ENCODE results near the gene RAB11B. TPM values are rescaled to one million over a fixed set of nuclear protein-coding genes. Genes with fewer than 3 reads are reported as not detected.

RAB11B gene
- total RNA-seq, 1 experiment from 2014 or later, result 29.7 TPM

DNA sequence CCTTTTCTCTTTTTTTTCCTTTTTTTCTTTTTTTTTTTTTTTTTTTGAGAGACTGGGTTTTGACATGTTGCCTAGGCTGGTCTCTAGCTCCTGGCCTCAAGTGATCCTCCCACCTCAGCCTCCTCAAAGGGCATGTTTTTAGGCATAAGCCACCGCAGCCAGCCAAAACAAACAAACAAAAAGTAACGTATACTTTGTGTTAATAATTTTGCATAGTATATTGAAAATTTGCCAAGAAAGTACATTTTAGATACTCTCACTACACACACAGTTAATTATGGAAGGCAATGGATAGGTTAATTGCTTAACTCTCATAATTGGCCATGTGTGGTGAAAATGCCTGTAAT, 1.6 kb upstream of the RAB11B start:
- Histone ChIP-seq H3K4me3 (ENCODE audit: low read length) (no peak overlapping the region; the same call in 1 of the 2 replicates), H3F3A (ENCODE audit: low read length, unreplicated experiment) (peaks cover 4% of the 10 kb centered on the region), H3K4me2 (ENCODE audit: low read length) (peak overlapping the region; percentile 47), H3K27me3 (ENCODE audit: low read length) (no peaks in the 10 kb centered on the region), H3K36me3 (ENCODE audit: low read depth, low read length) (no peaks in the 10 kb centered on the region), H3K4me1 (ENCODE audit: insufficient read depth, low read length) (peaks cover 31% of the 10 kb centered on the region), H2AFZ (ENCODE audit: low read length) (no peak overlapping the region), H3K9me3 (ENCODE audit: low read length) (no peaks in the 10 kb centered on the region), H3K9me2 (replicated peaks; ENCODE audit: low read length) (no peaks in the 10 kb centered on the region), H3K27ac (ENCODE audit: low read length) (peak overlapping the region; percentile 91), H4K20me1 (ENCODE audit: low read length) (peaks cover 20% of the 10 kb centered on the region), H3K79me2 (ENCODE audit: low read length) (peaks cover 28% of the 10 kb centered on the region), H3K9ac (ENCODE audit: low read length) (peak overlapping the region; percentile 61)
- BruUV-seq (replicated peaks), result no TSS peak
- TF ChIP-seq, protein P1, sequence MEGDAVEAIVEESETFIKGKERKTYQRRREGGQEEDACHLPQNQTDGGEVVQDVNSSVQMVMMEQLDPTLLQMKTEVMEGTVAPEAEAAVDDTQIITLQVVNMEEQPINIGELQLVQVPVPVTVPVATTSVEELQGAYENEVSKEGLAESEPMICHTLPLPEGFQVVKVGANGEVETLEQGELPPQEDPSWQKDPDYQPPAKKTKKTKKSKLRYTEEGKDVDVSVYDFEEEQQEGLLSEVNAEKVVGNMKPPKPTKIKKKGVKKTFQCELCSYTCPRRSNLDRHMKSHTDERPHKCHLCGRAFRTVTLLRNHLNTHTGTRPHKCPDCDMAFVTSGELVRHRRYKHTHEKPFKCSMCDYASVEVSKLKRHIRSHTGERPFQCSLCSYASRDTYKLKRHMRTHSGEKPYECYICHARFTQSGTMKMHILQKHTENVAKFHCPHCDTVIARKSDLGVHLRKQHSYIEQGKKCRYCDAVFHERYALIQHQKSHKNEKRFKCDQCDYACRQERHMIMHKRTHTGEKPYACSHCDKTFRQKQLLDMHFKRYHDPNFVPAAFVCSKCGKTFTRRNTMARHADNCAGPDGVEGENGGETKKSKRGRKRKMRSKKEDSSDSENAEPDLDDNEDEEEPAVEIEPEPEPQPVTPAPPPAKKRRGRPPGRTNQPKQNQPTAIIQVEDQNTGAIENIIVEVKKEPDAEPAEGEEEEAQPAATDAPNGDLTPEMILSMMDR (conservative IDR thresholded peaks at IDR 0.05; ENCODE audit: low read depth, low read length), result no peak
- no peak for TF ChIP-seq EZH2phosphoT487 (IDR thresholded peaks at IDR 0.05; ENCODE audit: borderline replicate concordance, low read length)
- TF ChIP-seq EZH2 (IDR thresholded peaks at IDR 0.05; ENCODE audit: low read length, unreplicated experiment), result no peak
- CTCF ChIA-PET, result interaction anchor here (0.5 to 0.6 kb wide), 2 partner anchors 47 to 416 kb away, joined by 5 to 7 read pairs; no protein-coding TSS in a partner anchor
- DNase-seq (no peak), ATAC-seq (no peak)
- POLR2A ChIA-PET (ENCODE audit: unreplicated experiment), result interaction anchor here (0.7 kb wide), 1 partner anchor 34 kb away, joined by 13 read pairs; no protein-coding TSS in a partner anchor
- intact Hi-C loops (cut with micrococcal nuclease), result no loop called here

- peak; percentile 97 for DNase-seq
- H3K36me3 ChIP-seq (ENCODE audit: low read depth, low read length), result no peaks in the 10 kb centered on the region
- peak overlapping the region; percentile 89 for H3K4me3 ChIP-seq (ENCODE audit: low read length)
- CTCF ChIA-PET, result interaction anchor here (0.6 to 1.0 kb wide), 3 partner anchors 34 to 56 kb away, joined by 7 to 12 read pairs (median 7); no protein-coding TSS in a partner anchor
- H3K4me2 ChIP-seq (ENCODE audit: low read length), result peak overlapping the region; percentile 96
- H3K9me2 ChIP-seq (replicated peaks; ENCODE audit: low read length), result no peaks in the 10 kb centered on the region
- peak overlapping the region; percentile 98 for H3K9ac ChIP-seq (ENCODE audit: low read length)
- H3K27me3 ChIP-seq (ENCODE audit: low read length), result no peaks in the 10 kb centered on the region
- H3K27ac ChIP-seq (ENCODE audit: low read length), result peak overlapping the region; percentile 94
- intact Hi-C loops (cut with micrococcal nuclease), result loop anchor here (1.0 to 2.0 kb wide), 3 partner anchors 28 to 70 kb away; no protein-coding TSS in a partner anchor
- H3F3A ChIP-seq (ENCODE audit: low read length, unreplicated experiment), result peaks cover 4% of the 10 kb centered on the region
- H2AFZ ChIP-seq (ENCODE audit: low read length), result peak overlapping the region; percentile 83; the same call in 1 of the 2 replicates
- POLR2A ChIA-PET (ENCODE audit: unreplicated experiment), result interaction anchor here (0.5 to 0.6 kb wide), 5 partner anchors 22 to 208 kb away, joined by 3 to 22 read pairs (median 4); no protein-coding TSS in a partner anchor
- peaks cover 43% of the 10 kb centered on the region for H3K79me2 ChIP-seq (ENCODE audit: low read length)
- no peaks in the 10 kb centered on the region for H3K9me3 ChIP-seq (ENCODE audit: low read length)
- peaks cover 39% of the 10 kb centered on the region for H3K4me1 ChIP-seq (ENCODE audit: insufficient read depth, low read length)
- TF ChIP-seq EZH2 (IDR thresholded peaks at IDR 0.05; ENCODE audit: low read length, unreplicated experiment), result no peak
- peak; percentile 61 for ATAC-seq
- BruUV-seq (replicated peaks), result no TSS peak
- H4K20me1 ChIP-seq (ENCODE audit: low read length), result peaks cover 26% of the 10 kb centered on the region
Measured at GRCh38 chr19:8390617-8390981, 439 bp downstream of the RAB11B start.

- Histone ChIP-seq H3K9me2 (replicated peaks; ENCODE audit: low read length) (no peaks in the 10 kb centered on the region), H3K27me3 (ENCODE audit: low read length) (no peaks in the 10 kb centered on the region), H4K20me1 (ENCODE audit: low read length) (peaks cover 34% of the 10 kb centered on the region), H2AFZ (ENCODE audit: low read length) (no peak overlapping the region), H3K4me3 (ENCODE audit: low read length) (peak overlapping the region; percentile 51; the same call in 1 of the 2 replicates), H3K4me2 (ENCODE audit: low read length) (peak overlapping the region; percentile 79), H3K36me3 (ENCODE audit: low read depth, low read length) (no peaks in the 10 kb centered on the region), H3K4me1 (ENCODE audit: insufficient read depth, low read length) (peaks cover 35% of the 10 kb centered on the region), H3K9ac (ENCODE audit: low read length) (no peak overlapping the region), H3K9me3 (ENCODE audit: low read length) (no peaks in the 10 kb centered on the region), H3K27ac (ENCODE audit: low read length) (no peak overlapping the region), H3K79me2 (ENCODE audit: low read length) (peaks cover 51% of the 10 kb centered on the region), H3F3A (ENCODE audit: low read length, unreplicated experiment) (peaks cover 4% of the 10 kb centered on the region)
- ATAC-seq, result no peak
- BruUV-seq (replicated peaks), result TSS peak; percentile 59
- no peak for DNase-seq
- TF ChIP-seq, protein P1 (conservative IDR thresholded peaks at IDR 0.05; ENCODE audit: low read depth, low read length), result no peak
- TF ChIP-seq EZH2phosphoT487 (IDR thresholded peaks at IDR 0.05; ENCODE audit: borderline replicate concordance, low read length) (no peak), EZH2 (IDR thresholded peaks at IDR 0.05; ENCODE audit: low read length, unreplicated experiment) (no peak)
- ChIA-PET CTCF (no interaction called here), POLR2A (ENCODE audit: unreplicated experiment) (interaction anchor here (0.5 kb wide), 2 partner anchors 22 to 36 kb away, joined by 4 to 7 read pairs; no protein-coding TSS in a partner anchor)
- intact Hi-C loops (cut with micrococcal nuclease), result loop anchor here (2.0 kb wide), 2 partner anchors 37 to 69 kb away; no protein-coding TSS in a partner anchor
Measured at GRCh38 chr19:8391198-8392016, 1.2 kb downstream of the RAB11B start.

Data from PC-3 (cell line).